Fibroblast of the conjunctiva (primary cell): ENCODE data around the gene RBMS1.

Experiments
- DNase-seq: peaks from one replicate; pipeline ENCODE4 v3.0.0-alpha.2; 2010; ENCODE audit warnings: low read depth

Gene RBMS1, protein sequence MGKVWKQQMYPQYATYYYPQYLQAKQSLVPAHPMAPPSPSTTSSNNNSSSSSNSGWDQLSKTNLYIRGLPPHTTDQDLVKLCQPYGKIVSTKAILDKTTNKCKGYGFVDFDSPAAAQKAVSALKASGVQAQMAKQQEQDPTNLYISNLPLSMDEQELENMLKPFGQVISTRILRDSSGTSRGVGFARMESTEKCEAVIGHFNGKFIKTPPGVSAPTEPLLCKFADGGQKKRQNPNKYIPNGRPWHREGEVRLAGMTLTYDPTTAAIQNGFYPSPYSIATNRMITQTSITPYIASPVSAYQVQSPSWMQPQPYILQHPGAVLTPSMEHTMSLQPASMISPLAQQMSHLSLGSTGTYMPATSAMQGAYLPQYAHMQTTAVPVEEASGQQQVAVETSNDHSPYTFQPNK

DNA sequence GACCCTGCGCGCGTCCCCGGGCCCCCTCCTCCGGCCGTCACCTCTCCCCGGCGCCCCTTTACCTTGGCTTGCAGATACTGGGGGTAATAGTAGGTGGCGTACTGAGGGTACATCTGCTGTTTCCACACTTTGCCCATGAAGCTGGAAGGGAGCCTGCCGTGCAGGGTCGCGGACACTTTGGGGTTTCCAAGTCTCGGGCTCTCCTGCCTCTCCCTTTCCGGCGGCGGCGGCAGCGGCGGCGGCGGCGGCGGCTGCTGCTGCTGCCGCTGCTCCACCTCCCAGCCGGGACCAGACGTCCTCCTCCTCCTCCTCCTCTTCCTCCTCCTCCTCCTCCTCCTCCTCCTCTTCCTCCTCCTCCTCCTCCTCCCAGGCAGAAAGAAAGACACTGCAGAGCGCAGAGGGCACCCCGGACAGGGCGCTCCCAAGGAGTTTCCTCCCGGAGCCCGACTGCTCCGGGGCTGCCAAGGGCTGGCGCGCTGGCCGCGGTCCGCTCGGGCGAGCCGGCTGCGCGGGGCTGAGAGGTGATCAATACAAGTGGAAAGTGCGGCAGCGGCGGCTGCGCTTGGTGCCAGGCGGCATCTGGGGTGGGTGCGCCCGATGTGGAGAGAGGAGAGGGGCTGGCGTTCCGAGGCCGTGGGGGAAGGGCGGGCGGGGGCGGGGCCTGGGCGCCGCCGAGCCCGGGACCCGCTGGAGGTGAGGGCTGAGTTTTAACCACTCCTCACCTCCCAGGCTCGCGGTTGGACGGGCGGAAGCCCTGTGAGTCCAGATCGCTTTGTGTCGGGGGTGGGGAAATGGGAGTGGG, at the start of gene RBMS1:
TSS of gene RBMS1 (minus strand) at position 581 of the 802 bp plus-strand sequence. CDS start at position 137, 444 bp downstream.
- peak; percentile 43 for DNase-seq

DNA sequence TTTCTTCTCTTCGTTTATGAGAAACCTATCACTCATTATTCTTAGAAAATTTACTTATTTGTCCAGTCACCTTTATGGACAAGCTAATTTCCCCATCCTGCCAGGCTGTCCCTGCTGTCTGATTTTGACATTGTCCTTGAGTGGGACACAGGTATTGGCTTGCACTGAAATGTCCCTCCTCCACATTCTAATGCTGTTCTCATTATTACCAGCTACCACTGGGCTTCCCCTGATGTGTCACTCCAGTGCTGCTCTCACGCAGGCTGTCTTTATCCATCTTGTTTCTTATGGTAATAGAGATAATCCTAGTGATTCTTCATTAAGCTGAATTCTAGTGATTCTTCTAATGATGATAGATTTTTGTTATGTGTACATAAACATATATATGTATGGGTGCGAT, 48.1 kb upstream of the RBMS1 start:
- DNase-seq: no peak

DNA sequence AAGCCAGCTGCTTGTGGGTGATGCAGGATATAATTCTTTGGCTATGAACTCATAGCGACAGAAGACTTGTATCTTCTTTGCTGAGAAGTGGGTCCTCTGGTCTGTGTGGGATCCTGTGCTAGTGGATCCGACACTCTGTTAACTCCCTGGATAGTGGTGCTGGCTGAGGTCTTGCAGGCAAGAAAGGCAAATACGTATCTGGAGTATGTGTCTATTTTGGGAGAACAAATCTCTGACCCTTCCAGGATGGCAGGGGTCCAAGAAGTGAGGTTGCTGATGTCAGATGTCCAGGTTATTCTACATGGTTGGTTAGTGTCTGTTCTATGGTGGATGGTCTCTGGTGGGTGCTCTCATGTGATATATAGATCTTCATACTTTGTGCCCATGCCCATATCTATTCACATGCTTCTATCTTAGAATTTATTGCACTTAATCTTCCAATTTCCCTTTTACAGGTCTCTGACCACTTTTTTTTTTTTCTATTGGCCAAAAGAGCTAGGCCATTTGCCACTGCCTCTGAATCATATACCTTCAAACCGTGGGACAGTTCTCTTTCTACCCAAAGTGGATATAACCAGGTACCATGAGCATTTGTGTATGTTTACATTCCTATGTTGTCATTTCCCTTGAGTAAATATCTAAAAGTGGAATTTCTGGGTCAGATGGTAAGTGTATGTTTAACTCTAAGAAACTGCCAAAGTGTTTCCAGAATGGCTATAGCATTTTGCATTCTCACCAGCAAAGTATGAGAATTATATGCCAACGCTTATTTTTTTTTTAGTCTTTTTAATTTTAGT, 45.1 kb upstream of the RBMS1 start:
- no peak for DNase-seq

DNA sequence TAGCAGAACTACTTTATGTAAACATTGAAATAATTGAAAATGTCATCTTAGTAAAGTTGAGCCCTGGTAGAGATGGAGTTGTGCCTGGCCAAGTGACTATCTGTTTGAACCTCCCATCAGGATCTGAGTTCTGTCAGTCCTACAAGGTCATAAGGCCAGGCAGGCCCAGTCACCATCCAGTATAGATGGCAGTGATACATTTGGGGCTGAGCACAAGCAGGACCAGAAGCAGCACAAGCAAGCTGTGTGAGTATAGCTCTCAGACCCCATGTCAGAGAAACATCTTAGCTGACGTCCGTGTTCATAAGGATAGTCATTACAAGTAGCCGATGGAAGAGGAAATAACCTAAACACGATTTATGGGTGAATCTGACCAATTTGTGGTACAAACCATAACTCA, 44.5 kb upstream of the RBMS1 start:
- DNase-seq: no peak

DNA sequence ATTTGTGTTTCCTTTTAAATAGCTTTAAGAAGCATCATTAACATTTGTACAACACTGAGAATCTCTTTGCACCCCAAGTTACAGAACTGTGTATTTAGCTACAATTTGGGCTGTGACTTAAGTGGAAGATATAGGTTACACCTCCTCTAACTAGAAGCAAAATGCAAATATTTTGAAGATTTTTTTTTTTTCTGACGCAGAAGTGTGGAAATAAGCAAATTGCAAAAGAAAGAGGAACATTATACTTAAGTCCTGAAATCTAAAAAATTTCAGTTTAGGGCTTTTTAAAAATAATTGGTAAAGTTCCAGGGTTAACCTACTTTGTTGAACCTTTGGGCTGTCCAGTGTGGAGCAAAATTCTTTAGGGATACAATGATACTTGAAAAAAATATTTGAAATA, 41.4 kb upstream of the RBMS1 start:
- no peak for DNase-seq

DNA sequence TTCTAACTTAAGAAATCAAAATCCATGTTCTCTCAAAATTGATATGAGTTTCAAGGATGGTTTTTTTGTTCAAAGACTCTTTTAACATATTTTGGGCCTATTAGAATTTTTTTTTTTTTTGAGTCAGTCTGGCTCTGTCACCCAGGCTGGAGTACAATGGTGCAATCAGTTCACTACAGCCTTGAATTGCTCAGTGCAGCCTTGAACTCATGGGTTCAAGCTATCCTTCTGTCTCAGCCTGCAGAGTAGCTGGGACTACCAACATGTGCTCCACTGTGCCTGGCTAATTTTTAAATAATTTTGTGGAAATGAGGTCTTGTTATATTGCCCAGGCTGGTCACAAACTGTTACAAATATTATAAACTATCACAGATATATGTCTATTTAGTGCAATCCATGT, 40.6 kb upstream of the RBMS1 start:
- no peak for DNase-seq

DNA sequence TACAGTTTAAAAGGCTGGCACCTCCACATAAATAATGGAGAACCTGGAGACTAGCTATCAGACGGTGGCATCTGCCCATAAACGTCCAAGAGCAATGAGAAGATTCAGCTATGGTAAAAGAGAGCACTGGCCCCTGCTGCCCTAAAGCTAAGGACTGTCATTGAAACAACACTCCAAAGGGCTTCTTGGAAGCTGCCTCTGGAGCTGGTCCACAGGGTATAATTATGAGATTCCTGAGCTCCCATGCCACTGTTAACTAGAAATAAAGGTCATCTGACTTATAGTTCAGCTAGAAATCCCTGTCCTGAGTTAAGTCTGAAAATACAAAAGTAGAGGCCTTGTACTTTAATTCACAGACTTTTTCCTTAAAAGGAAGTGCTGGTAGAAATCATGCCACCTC, 39.9 kb upstream of the RBMS1 start:
- no peak for DNase-seq

DNA sequence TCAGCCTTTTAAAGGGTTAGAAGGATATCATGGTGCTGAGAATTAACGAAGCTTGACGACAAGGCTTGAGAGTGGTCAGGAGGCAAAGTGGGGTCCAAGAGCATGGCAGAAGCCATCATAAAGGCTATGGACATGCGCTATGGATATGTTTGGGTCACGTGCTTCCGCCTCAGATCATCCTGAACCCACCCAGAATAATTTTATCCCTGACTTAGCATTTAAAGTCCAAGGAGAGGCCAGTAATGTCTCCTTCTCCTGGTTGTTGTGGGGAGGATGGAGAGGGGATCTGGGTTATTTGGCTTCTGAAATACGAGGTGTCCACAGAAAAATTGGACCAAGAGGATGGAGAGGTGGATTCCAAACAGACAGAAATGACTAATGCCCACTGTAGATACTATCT, 38.8 kb upstream of the RBMS1 start:
- DNase-seq: no peak

DNA sequence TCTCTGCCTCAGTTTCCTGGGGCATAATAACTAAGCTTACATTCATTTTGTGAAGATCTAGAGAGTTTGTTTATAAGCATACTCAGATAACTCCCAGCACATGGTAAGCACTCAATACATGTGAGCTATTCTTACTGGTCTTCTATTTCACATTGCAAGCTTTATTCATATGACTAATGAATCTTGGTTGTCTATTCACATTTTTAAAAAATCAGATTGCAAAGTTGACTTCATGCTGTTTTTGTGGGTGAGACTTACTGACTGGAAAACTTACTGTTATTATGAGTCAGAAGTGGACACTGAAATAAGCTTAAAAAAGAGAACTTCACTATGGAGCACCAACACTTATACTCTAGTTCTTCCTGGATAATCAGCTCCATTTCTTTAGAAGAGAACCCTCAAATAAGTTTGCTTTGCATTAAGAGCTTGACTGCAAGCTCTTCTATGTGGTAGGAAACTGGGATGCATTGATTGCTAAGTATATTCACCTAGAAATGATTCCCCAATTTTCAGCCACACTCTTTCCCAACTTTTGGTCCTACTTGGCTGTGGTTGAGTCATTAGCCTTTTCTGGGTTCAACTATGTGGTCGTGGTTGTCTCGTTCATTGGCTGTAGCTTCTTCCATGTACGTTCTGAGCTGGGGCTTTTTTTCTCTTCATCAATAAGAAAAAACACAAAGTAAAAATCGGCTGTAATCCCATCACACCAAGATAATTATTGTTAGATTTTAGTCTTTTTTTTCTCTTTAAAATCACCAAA, 29.5 kb upstream of the RBMS1 start:
- DNase-seq: no peak

DNA sequence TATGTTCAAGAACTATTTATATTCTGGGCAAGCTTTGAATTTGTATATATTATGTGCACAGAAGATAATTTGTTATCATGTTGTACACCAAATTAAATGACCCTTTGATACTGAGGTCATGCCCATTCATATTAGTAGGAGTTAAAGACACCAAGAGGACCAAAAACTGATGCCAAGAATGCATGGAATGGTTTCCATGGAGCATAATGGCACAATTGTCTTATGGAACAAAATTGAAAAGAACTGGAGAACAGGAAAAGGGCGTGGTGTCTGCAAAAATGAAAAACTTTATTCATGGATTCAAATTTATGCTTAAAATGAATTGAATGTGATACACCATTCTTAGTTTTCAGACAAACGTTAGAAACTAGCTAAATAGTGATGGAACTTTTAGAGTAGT, 24.1 kb upstream of the RBMS1 start:
- no peak for DNase-seq

DNA sequence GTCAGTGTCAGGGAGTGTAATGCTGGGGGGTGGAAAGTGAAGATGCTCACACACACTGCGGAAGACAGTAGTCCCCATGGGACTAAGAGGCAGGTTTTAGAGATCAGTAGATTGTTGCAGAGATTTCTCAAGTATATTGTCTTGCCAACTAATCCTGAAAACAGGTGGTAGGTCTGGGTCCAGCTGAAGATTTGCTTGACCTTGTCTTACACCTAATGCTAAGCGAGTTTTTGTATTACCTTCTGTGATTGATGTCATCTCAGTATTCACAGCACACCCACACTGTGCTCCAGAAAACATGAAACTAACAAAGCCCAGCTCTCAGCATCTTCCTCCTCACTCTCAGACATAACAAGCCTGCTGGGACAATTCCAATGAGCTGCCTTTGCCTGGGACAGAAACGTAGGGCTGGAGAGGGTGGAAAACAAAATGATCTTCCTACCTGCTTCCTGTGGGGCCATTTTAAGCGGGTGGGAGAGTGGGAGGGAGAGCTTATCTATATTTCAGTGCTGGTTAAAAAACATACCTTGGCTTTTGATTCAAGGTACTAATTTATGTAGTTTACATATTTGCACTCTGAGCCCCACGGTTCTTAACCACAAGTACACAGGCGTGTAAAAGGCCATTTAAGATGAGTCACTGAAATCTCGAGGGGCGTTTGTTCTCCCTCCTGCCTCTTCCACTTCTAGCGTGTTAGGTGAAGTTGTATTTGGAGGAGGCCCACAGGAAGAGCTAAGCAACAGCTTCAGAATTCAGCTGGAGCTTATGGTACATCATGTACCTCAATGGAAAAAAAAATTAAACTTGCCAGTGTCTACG, 23.1 kb upstream of the RBMS1 start:
- peak; percentile 12 for DNase-seq

DNA sequence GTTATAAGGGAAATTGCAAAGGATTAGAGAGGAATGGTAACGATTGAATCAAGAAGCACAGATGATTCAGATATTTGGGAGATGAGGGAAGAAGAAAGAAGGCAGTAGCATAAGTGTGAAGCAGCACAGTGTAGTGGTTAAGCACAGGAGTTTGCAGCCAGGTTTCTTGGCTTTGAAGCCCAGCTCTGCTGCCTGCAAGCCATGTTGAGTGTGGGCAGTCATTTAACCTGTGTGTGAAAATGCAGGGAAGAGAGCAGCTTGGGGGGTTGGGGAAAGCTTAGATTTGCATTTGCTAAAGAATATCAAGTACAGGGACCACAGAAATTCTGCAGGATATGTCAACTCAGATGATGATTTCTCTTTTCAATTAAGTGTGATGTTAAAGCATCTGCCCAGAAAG, 21.5 kb upstream of the RBMS1 start:
- DNase-seq: no peak

DNA sequence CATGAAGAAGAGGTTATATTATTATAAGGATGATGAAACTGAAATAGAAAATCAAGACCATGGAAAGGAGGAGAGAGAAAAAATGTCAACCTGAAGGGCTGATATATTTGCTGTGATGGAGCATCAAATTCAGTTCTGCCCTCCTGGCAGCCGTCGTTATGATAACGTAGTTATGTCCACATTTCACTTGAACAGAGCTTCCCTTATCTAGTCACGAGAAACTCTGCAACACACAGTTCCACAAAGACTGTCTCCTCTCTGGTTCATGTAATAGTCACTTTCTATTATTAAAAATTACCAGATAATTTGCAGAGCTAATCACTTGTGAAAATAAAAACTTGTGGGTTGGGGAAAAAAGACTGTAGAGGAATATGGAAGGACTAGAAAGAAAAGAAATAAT, 19.5 kb upstream of the RBMS1 start:
- no peak for DNase-seq

DNA sequence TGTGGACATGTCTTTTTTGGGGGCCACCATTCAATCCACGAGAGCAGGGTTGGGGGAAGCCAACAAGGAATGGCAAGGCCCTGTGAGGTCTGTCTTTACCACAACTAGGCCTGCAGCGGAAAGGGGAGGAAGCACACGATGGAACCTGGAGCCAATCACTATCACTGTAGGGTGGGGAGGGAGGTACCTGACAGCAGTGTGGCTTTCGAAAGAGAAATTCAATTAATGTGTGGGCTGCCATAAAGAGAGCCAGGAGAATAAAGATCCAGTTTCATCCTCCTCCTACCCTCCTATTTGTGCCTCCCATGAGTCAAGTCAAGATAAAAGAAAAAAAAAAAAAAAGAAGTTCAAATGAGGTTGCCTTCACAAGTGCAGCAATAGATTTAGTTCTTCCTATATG, 18.9 kb upstream of the RBMS1 start:
- DNase-seq: no peak

DNA sequence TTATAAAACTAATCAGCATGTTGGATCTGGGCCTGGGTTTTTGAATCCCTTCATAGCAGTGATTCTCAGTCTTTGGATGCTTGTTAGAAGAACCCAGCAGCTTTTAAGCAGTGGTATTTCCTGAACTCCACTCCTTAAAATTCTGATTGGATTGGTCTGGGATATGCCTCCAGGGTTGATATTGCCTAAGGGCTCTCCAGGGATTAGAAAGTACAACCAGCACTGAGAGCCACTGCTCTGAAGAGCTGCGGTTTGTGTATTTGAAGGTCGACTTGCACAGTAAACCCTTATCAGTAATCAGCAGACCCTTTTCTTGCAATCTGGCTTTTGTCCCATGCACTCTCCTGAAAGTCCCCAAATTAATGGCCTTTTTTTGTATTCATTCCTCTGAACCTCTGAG, 17.0 kb upstream of the RBMS1 start:
- no peak for DNase-seq

DNA sequence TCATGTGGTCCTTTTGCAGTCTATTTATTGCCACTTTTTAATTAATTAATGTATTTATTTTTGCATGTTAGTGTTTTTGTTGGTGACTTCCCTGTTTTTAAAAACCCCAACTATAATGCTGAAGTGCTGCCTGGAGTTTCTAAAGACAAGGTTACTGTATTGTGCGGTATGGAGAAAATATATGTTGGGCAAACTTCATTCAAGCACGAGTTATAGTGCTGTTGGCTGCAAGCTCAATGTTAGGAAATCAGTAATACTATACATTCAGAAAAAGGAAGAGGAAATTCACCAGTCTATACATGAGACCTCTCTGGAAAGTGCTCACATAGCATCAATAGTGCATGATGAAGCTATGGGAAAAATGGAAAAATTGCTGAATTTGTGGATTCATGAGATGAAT, 15.4 kb upstream of the RBMS1 start:
- DNase-seq: no peak

DNA sequence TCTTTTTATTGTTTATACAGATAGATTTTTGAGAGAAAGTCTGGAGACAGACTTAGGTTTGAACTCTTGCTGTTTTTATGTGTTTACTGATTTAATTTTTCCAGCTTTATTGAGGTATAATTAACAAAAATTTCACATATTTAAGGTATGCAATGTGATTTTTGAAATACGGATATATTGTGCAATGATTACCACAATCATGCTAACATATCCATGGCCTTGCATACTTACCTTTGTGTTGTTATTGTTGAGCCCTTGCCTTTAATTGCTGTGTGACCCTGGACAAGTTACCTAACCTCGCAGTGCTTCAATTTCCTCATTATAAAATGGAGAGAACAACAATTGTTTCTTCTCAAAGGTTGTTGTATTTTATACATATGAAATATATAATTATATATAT, 13.9 kb upstream of the RBMS1 start:
- DNase-seq: no peak

DNA sequence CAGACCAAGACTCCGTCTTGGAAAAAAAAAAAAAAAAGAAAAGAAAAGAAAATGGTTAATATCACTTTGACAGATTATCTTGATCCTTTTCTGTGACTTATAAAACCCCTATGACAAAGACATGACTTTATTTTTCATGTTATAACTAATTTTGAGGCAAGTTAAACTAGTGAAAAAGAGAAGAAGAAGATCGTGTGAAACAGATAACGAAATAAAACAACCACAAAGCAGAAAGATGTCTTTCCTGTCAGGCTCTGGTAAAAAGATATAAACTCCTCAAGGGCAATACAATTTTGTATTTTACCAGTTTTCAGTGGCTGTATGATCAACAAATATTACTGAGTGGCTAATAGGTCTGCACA, 13.4 kb upstream of the RBMS1 start:
- no peak for DNase-seq

DNA sequence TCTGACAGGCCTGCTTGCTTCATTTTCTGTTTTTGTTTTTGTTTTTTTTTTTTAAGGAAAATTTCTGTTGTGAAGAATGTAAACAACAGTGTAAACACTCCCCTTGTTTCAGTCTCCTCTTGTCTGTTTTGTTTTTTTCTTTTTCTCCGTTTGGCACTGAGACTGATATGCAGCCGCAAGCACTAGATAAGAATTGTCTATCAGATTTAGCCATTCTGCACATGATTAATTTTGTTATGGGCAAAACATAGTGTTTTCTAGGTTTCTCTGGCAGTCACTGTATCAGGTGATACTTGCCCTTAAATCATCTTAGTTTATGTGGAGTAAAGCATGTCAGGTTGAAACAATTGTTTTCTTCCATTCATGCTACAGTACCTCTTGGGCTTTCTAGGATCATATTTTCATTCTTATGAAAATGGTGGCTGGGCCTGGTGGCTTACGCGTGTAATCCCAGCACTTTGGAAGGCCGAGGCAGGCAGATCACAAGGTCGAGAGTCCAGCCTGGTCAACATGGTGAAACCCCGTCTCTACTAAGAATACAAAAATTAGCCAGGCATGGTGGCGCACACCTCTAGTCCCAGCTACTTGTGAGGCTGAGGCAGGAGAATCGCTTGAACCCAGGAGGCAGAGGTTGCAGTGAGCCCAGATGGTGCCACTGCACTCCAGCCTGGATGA, 12.9 kb upstream of the RBMS1 start:
- no peak for DNase-seq

DNA sequence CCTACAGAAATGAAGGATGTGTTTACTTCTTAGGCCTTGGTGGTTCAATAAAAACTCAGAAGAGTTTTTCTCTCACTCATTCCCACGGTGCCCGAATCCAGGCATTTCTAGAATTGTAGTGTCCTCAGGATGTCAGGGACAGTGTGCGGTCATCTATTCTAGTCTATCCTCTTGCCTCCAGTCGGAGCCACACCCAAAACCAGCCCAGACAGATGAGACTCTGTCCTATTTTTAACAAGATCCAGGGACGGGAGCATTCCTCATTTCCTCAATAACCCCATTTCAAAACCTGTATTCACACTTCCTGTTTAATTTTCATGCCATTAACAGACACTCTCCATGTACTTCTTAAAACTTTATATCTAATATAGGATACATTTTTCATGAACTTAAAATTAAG, 11.6 kb upstream of the RBMS1 start:
- DNase-seq: no peak

DNA sequence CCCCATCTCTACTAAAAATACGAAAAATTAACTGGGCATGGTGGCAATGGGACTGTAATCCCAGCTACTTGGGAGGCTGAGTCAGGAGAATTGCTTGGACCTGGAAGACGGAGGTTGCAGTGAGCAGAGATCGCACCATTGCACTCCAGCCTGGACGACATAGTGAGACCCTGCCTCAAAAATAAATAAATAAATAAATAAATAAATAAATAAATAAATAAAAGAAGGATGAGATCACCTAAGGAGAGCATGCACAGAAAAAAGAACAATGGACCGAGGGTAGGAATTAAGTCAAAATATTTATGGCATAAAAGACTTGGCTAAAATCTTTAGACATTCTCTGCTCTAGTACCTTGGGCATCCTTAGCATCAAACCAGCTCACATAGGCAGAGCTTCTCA, 8.9 kb upstream of the RBMS1 start:
- DNase-seq: no peak
